CD1c-positive myeloid dendritic cell (primary cell): Measurements from ENCODE around the gene CYP8B1.

Experiments
- DNase-seq: peaks from one replicate; pipeline ENCODE4 v3.0.0-alpha.2; 2016; ENCODE audit errors: extremely low spot score

Gene CYP8B1

GRCh38 chr3:42853056-42853455 is 22.6 kb downstream of the CYP8B1 start:
- no peak for DNase-seq

- DNase-seq = no peak
Measured at GRCh38 chr3:42852441-42852840, 23.2 kb downstream of the CYP8B1 start.

GRCh38 chr3:42851228-42851834 is 24.3 kb downstream of the CYP8B1 start:
- DNase-seq = no peak

GRCh38 chr3:42850263-42850662 is 25.4 kb downstream of the CYP8B1 start:
- no peak for DNase-seq

- DNase-seq = no peak
Measured at GRCh38 chr3:42849017-42849416, 26.7 kb downstream of the CYP8B1 start.

GRCh38 chr3:42847731-42848130 is 27.9 kb downstream of the CYP8B1 start:
- DNase-seq = no peak

- peak; percentile 60 for DNase-seq
Measured at GRCh38 chr3:42846685-42847522, 28.8 kb downstream of the CYP8B1 start.

GRCh38 chr3:42844815-42845214 is 30.9 kb downstream of the CYP8B1 start:
- no peak for DNase-seq

- no peak for DNase-seq
Measured at GRCh38 chr3:42844412-42844713, 31.3 kb downstream of the CYP8B1 start.

GRCh38 chr3:42843713-42844411 is 31.8 kb downstream of the CYP8B1 start:
- peak; percentile 15 for DNase-seq

GRCh38 chr3:42841332-42841731 is 34.3 kb downstream of the CYP8B1 start:
- no peak for DNase-seq

- DNase-seq = peak; percentile 62
Measured at GRCh38 chr3:42839616-42840015, 36.1 kb downstream of the CYP8B1 start.

- no peak for DNase-seq
Measured at GRCh38 chr3:42838571-42838970, 37.1 kb downstream of the CYP8B1 start.

GRCh38 chr3:42836150-42837123 is 39.2 kb downstream of the CYP8B1 start:
- no peak for DNase-seq

GRCh38 chr3:42831321-42831713 is 44.4 kb downstream of the CYP8B1 start:
- DNase-seq = peak; percentile 86

GRCh38 chr3:42830437-42831320 is 45.0 kb downstream of the CYP8B1 start:
- peak; percentile 7 for DNase-seq

- DNase-seq = no peak
Measured at GRCh38 chr3:42829628-42830436, 45.8 kb downstream of the CYP8B1 start.

GRCh38 chr3:42829083-42829627 is 46.5 kb downstream of the CYP8B1 start:
- no peak for DNase-seq

- DNase-seq = no peak
Measured at GRCh38 chr3:42827654-42828053, 48.0 kb downstream of the CYP8B1 start.

- no peak for DNase-seq
Measured at GRCh38 chr3:42827023-42827422, 48.7 kb downstream of the CYP8B1 start.
